ENCODE measurements around the gene PRR20C. TPM values are rescaled to one million over a fixed set of nuclear protein-coding genes. Genes with fewer than 3 reads are reported as not detected.

The PRR20C gene
- not detected for total RNA-seq

DNA sequence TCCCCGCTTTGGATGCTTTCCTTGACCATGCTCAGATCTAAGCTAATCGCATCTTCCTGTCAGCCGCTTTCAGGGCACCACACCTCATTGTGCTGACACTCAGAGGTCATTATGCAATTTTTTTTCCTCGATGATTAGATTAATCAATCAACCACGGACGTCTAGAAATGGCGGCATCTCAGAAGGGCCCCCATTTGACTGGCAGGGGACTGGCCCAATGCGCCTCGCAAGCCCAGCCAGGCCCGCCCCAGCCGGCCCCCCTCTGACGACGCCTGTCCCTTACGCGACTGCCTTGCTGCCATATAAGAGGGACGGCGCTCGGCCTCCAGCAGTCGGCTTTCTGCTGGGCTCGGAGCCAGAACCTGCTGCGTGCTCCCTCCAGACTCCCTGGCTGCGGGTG is at the start of gene PRR20C:
PRR20C (plus strand) TSS at position 301 of the 400 bp plus-strand sequence. CDS start 387 bp downstream, outside the sequence.

DNA sequence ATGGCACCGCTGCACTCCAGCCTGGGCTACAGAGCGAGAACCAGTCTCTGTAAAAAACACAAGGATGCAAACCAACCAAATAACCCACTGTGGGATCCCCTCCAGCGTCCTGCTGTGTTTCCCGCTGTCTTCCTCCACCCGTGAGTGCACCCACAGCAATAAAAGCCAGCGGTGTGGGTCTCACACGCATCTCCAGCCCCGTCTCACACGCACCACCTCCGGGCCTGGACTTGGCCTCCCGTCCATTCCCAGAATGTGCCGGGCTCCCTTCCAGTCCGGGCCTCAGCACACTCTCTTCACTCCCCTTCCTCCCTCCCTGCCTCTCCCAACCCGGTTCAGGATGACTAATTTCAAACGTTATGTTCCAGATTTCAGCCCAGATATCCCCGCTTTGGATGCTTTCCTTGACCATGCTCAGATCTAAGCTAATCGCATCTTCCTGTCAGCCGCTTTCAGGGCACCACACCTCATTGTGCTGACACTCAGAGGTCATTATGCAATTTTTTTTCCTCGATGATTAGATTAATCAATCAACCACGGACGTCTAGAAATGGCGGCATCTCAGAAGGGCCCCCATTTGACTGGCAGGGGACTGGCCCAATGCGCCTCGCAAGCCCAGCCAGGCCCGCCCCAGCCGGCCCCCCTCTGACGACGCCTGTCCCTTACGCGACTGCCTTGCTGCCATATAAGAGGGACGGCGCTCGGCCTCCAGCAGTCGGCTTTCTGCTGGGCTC is 13.5 kb upstream of the PRR20C start, which contains the start of gene PRR20A:
PRR20A (plus strand) TSS at position 684 of the 734 bp plus-strand sequence. CDS start 387 bp downstream, outside the sequence.

DNA sequence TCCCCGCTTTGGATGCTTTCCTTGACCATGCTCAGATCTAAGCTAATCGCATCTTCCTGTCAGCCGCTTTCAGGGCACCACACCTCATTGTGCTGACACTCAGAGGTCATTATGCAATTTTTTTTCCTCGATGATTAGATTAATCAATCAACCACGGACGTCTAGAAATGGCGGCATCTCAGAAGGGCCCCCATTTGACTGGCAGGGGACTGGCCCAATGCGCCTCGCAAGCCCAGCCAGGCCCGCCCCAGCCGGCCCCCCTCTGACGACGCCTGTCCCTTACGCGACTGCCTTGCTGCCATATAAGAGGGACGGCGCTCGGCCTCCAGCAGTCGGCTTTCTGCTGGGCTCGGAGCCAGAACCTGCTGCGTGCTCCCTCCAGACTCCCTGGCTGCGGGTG is 6.7 kb upstream of the PRR20C start, which contains the start of gene PRR20B:
PRR20B (plus strand) TSS at position 301 of the 400 bp plus-strand sequence. CDS start 387 bp downstream, outside the sequence.

DNA sequence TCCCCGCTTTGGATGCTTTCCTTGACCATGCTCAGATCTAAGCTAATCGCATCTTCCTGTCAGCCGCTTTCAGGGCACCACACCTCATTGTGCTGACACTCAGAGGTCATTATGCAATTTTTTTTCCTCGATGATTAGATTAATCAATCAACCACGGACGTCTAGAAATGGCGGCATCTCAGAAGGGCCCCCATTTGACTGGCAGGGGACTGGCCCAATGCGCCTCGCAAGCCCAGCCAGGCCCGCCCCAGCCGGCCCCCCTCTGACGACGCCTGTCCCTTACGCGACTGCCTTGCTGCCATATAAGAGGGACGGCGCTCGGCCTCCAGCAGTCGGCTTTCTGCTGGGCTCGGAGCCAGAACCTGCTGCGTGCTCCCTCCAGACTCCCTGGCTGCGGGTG is 6.5 kb downstream of the PRR20C start, which contains the start of gene PRR20D:
PRR20D (plus strand) TSS at position 301 of the 400 bp plus-strand sequence. CDS start 387 bp downstream, outside the sequence.

DNA sequence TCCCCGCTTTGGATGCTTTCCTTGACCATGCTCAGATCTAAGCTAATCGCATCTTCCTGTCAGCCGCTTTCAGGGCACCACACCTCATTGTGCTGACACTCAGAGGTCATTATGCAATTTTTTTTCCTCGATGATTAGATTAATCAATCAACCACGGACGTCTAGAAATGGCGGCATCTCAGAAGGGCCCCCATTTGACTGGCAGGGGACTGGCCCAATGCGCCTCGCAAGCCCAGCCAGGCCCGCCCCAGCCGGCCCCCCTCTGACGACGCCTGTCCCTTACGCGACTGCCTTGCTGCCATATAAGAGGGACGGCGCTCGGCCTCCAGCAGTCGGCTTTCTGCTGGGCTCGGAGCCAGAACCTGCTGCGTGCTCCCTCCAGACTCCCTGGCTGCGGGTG is 13.0 kb downstream of the PRR20C start, which contains the start of gene PRR20E:
PRR20E (plus strand) TSS at position 301 of the 400 bp plus-strand sequence. CDS start 387 bp downstream, outside the sequence.

Small RNA genes lying within 50 kb of the gene (small RNA-seq; reads per million reads assigned to genes)
- gene PRR20FP (ENCODE audit: low replicate concordance): not detected

Other genes starting within 250 kb of the PRR20C start
- not detected for gene PRR20A, start 13.1 kb upstream of the PRR20C start, total RNA-seq
- not detected for gene PRR20B, start 6.6 kb upstream of the PRR20C start, total RNA-seq
- gene PRR20D, start 6.6 kb downstream of the PRR20C start, total RNA-seq: not detected
- gene PRR20E, start 13.1 kb downstream of the PRR20C start, total RNA-seq: not detected

All from parietal lobe (tissue), 2 donors.